GM23338 (cell line): ENCODE results near the gene REEP1.

Source experiments
- CTCF ChIP-seq, 2 experiments: fragments of 200-600 bp in 1 of 2; sonication (generic) in 1 of 2; conservative IDR thresholded peaks; 2 replicates each; pipeline versions ENCODE4 v1.5.1 to v1.6.1; 2016 to 2017; ENCODE audit warnings: antibody characterized with exemption in 2 of 2, low read depth in 2 of 2, mild to moderate bottlenecking in 2 of 2, moderate library complexity in 1 of 2
- EZH2 ChIP-seq: fragments of 200-600 bp; sonication (generic); IDR thresholded peaks from one replicate; pipeline ENCODE4 v1.8.0; 2017; ENCODE audit warnings: antibody characterized with exemption, mild to moderate bottlenecking, low read depth; ENCODE audit not compliant: unreplicated experiment
- EZH2phosphoT487 ChIP-seq: fragments of 200-600 bp; sonication (generic); IDR thresholded peaks from one replicate; pipeline ENCODE4 v1.8.1; 2018; ENCODE audit warnings: antibody characterized with exemption; ENCODE audit not compliant: unreplicated experiment
- REST ChIP-seq: IDR thresholded peaks from one replicate; pipeline ENCODE4 v1.6.1; 2018; ENCODE audit warnings: antibody characterized with exemption; ENCODE audit not compliant: unreplicated experiment

GRCh38 chr2:86216575-86217555 lies 120.6 kb downstream of the REEP1 start:
- no peak for TF ChIP-seq CTCF (conservative IDR thresholded peaks at IDR 0.05; ENCODE audit: low read depth in 2 of 2)
- no peak for TF ChIP-seq EZH2phosphoT487
- no peak for TF ChIP-seq REST
- no peak for TF ChIP-seq EZH2
